A549 treated with AZD9567 at 1 μM for 4 hours (cell line): ENCODE results near the gene TNFAIP6. TPM values are rescaled to one million over a fixed set of nuclear protein-coding genes. Genes with fewer than 3 reads are reported as not detected.

ENCODE experiments used
- total RNA-seq: library from RNA; stranded (reverse); fragments of 200-300 nt; extraction: Qiagen RNA extraction; gene quantifications from 5 replicates; pipeline ENCODE4 v1.2.3, GENCODE V29; 2022; ENCODE audit not compliant: insufficient read depth

TNFAIP6 gene, protein sequence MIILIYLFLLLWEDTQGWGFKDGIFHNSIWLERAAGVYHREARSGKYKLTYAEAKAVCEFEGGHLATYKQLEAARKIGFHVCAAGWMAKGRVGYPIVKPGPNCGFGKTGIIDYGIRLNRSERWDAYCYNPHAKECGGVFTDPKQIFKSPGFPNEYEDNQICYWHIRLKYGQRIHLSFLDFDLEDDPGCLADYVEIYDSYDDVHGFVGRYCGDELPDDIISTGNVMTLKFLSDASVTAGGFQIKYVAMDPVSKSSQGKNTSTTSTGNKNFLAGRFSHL
- 0.70 to 1.0 TPM (median 0.83 TPM) in 4 of 5 replicates, not detected in the other for total RNA-seq

DNA sequence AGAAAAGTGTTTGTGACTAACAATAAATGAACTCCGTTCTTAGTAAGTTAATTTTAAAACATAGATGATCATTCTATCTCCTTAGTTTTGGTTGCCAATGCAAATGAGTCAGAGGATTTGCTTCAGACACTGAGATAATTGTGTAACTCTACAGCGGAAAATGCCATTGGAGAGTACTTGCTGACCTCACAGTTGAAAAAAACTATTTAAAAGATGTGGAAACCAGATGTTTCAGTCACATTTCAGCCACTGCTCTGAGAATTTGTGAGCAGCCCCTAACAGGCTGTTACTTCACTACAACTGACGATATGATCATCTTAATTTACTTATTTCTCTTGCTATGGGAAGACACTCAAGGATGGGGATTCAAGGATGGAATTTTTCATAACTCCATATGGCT lies at the start of gene TNFAIP6:
Gene TNFAIP6 (plus strand): TSS at position 234 of the 400 bp plus-strand sequence. CDS start 75 bp downstream, at position 309.

GRCh38 chr2:151409601-151410484 lies 52.5 kb downstream of the TNFAIP6 start, which contains the start of gene RIF1:
TSS of gene RIF1 (plus strand) at chr2:151409902. CDS start at chr2:151410424, 522 bp downstream.

Other genes starting within 250 kb of the TNFAIP6 start
- gene RBM43, start 95.7 kb upstream of the TNFAIP6 start, total RNA-seq: 2.1 to 3.8 TPM (median 3.0 TPM) in 5 replicates
- 10.8 to 14.9 TPM (median 11.1 TPM) in 5 replicates for gene NMI, start 67.9 kb upstream of the TNFAIP6 start, total RNA-seq
- 14.9 to 23.5 TPM (median 18.9 TPM) in 5 replicates for gene RIF1, start 52.3 kb downstream of the TNFAIP6 start, total RNA-seq